Measurements from ENCODE around the gene RIOK3.
"Not testable (repeated sequence)": the region's sequence is repeated elsewhere in the genome, so short reads cannot be mapped to it uniquely, and the experiment has no call there.

Gene RIOK3

DNA sequence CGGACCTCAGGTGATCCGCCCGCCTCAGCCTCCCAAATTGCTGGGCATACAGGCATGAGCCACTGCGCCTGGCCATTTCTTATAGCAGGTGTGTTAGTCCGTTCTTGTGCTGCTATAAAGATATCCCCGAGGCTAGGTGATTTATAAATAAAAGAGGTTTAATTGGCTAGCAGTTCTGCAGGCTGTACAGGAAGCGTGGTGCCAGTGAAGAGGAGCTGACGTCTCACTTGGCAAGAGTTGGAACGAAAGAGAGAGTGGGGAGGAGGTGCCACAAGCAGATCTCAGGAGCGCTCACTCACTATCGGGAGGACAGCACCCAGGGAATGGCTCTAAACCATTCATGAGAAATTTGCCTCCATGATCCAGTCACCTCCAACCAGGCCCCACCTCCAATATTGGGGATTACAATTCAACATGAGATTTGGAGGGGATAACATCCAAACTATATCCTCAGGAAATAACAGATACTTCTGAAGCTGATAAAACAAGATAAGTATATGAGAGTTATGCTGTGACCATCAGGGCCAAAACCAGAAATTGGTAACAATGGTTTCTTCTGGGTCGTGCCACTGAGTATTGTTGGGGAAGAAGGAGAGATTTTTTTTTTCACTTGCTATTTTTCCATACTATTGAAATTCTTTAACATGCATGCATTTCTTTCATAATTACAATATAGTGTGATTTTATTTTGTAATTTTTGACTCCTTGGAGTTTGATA is 42.8 kb downstream of the RIOK3 start:
- no peak for DNase-seq (ENCODE audit: low spot score)

DNA sequence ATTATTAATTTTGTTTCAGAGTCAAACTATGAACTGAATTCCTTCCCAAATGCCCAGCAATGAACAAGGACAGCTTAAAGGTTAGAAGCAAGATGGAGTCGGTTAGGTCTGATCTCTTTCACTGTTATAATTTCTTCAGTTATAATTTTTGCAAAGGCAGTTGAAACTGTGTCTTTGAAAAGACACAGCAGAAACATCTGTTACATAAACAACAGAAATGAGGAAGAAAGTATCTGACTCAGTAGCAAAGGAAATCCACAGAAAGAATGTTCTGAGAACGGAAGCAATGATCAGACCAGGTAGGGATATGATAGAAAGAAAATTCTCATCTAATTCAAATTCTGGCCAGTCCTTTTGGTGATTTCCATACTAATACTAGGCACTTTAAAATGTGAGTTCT is 45.0 kb downstream of the RIOK3 start:
- no peak for DNase-seq (ENCODE audit: low spot score)

GRCh38 chr18:23498877-23499276 is 45.8 kb downstream of the RIOK3 start:
- peak; percentile 91 for DNase-seq (ENCODE audit: low spot score)

DNA sequence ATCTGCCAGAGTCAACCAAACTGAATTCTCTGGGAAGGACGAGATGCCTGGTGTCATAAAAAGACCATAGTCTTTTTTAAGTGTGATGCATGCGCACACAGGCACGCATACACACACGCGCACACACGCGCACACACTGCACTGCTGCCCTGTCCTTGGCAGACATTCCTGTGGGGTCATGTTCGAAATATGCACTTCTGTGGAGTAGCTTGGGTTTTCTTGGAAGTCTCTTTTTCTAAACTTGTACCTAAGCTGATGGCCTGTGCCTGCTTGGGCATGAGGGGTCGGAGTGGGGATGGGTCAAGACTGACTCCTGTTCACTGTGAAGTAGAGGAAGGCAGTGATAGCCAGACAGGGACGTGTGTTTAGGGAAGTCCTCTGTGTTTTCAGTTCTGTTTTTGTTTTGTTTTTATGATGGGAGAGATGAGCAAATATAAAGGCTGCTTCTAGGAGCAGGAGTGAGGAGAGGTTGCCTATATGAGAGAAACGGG is 46.2 kb downstream of the RIOK3 start:
- DNase-seq (ENCODE audit: low spot score): peak; percentile 40

GRCh38 chr18:23501626-23502025 is 48.5 kb downstream of the RIOK3 start:
- no peak for DNase-seq (ENCODE audit: low spot score)

DNA sequence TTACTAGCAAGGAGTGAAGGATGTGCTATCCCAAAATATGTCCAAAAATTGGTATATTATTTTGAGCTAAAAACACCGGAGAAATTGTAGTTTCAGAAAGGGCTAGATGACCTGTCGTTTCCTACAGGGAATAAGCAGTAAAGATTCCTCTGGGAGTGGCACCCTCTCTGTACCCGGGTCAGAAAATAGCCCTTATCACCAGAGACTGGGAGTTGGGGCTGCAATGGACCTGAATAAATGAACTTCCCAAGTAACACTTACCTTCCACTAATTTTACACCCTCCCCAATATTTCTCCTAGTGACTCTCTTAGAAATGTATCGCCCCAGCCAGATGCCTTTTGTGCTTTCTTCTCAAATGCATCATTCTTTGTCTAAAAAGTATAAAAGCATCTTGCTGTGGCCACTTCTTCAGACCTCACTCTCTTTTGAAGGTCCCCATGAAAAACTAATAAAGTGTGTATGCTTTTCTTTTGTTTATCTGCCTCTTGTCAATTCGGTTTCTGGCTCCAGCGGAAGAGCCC is 49.5 kb downstream of the RIOK3 start:
- DNase-seq (ENCODE audit: low spot score): no peak

DNA sequence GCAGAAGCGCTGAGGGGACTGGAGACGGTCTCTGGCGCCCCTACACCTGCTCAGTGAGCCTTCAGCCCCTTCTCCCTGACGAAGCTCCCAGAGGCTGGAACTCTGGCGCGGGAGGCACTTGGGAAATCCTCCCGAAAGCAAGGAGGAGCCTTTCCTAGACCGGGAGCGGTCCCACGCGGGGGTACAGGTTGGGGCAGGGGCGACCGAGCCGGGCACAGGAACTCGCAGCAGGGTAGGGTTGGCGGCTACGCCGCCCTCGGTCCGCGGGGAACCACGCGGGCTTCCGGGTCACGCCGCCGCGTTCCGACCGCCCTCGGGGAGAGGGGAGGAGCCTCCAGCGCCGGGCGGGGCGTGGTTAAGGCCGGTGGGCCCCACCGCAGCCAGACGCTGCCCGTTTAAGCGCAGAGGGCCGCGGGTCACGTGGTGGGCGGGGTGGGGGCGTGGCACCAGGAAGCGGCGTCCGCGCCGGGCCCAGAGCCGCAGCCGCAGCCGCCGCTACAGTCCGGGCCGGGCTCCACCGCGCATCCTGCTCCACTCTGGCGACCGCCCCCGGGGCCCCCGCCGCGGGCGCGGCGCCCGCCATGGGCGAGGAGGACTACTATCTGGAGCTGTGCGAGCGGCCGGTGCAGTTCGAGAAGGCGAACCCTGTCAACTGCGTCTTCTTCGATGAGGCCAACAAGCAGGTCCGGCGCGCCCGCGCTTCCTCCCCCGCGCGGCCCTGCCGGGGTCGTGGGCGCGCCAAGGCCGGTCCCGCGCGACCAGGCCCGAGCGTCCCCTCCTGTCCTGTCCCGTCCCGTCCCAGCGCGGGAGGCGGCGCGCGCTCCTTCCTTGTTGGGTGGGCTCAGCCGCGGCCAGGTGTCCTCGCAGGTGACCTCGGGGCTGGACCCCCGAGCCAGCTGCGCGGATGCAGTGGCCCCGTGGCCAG is 50.2 kb downstream of the RIOK3 start, which contains the start of gene RMC1:
Gene RMC1 (plus strand): TSS at position 474 of the 925 bp plus-strand sequence. CDS start 108 bp downstream, at position 582.
- peak; percentile 97 for DNase-seq (ENCODE audit: low spot score)

- DNase-seq (ENCODE audit: low spot score): no peak
These were observed 50.9 kb downstream of the RIOK3 start for GRCh38 chr18:23503963-23504344.

GRCh38 chr18:23504720-23505119 is 51.6 kb downstream of the RIOK3 start:
- DNase-seq (ENCODE audit: low spot score): no peak

- no peak for DNase-seq (ENCODE audit: low spot score)
These were observed 53.3 kb downstream of the RIOK3 start for GRCh38 chr18:23506393-23506792.

DNA sequence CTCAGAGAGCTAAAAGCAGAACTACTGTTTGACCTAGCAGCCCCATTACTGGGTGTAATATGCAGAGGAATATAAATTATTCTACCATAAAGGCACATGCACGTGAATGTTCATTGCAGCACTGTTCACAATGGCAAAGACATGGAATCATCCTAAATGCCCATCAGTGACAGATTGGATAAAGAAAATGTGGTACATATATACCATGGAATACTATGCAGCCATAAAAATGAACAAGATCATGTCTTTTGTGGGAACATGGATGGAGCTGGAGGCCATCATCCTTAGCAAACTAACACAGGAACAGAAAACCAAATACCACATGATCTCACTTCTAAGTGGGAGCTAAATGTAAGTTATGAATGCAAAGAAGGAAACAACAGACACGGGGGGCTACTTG is 57.8 kb downstream of the RIOK3 start:
- not testable (repeated sequence) for DNase-seq (ENCODE audit: low spot score)

- DNase-seq (ENCODE audit: low spot score): not testable (repeated sequence)
These were observed 59.1 kb downstream of the RIOK3 start for GRCh38 chr18:23512216-23512615.

- no peak for DNase-seq (ENCODE audit: low spot score)
These were observed 59.6 kb downstream of the RIOK3 start for GRCh38 chr18:23512641-23513040.

- peak; percentile 95 for DNase-seq (ENCODE audit: low spot score)
These were observed 62.9 kb downstream of the RIOK3 start for GRCh38 chr18:23515911-23516546.

GRCh38 chr18:23519734-23520133 is 66.6 kb downstream of the RIOK3 start:
- DNase-seq (ENCODE audit: low spot score): no peak

- no peak for DNase-seq (ENCODE audit: low spot score)
These were observed 68.2 kb downstream of the RIOK3 start for GRCh38 chr18:23521271-23521670.

GRCh38 chr18:23521907-23522306 is 68.8 kb downstream of the RIOK3 start:
- peak; percentile 44 for DNase-seq (ENCODE audit: low spot score)

DNA sequence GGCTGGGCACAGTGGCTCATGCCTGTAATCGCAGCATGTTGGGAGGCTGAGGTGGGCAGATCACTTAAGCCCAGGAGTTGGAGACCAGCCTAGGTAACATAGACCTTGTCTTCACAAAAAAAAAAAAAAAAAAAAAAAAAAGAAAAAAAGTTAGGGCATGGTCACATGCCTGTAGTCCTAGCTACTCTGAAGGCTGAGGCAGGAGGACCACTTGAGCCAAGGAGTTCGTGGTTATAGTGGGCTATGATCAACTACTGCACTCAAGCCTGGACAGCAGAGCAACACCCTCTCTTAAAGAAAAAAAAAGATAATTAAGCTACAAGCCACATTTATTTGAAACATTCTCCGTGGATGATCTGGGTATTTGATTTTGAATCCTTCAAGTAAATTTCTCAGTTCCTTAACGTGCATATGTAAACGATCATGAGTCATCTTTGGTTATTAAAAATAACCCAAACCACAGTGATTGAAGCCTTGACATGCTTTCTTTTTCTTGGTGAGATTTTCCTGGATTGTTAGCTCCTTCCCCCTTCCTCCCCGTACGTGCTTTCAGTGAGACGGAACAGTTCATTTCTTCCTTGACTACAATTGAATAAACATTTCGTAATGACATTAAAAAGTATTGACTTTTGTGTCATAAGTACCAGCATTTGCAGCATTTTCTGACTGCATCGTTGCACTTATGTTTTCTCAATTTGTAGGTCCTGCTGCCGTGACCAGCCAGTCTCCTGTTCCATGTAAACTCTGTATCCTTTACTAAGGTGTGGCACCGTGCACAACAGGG is 70.5 kb downstream of the RIOK3 start:
- no peak for DNase-seq (ENCODE audit: low spot score)

DNA sequence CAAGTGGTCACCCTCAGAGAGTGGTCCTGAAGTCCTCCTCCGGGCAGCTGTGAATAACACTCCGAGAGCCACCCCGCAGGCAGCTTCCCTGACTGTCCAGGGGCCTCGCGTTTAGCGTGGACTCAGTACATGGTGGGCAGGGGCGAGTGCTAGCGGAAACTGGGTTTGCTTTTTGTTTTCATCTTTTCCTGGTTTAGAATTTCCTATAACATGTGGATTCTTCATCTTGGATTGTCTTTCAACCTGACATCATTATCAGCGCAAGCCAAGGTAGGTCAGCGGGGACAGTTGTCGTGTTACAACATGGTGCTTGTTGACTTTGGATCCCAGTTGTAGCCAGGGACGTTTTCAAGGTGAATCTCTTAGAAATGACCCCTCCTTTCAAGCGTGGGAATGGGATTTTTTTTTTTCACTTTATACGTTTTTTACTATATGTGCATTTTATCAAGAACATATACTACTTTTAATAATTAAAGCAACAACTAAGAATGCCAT is 71.2 kb downstream of the RIOK3 start:
- DNase-seq (ENCODE audit: low spot score): no peak

- DNase-seq (ENCODE audit: low spot score): no peak
These were observed 73.5 kb downstream of the RIOK3 start for GRCh38 chr18:23526501-23527063.

All from Ammon's horn (tissue), 1 donor.